ENCODE results near the gene ARPP21.
"Not testable (repeated sequence)": the region's sequence is repeated elsewhere in the genome, so short reads cannot be mapped to it uniquely, and the experiment has no call there.

Gene ARPP21

DNA sequence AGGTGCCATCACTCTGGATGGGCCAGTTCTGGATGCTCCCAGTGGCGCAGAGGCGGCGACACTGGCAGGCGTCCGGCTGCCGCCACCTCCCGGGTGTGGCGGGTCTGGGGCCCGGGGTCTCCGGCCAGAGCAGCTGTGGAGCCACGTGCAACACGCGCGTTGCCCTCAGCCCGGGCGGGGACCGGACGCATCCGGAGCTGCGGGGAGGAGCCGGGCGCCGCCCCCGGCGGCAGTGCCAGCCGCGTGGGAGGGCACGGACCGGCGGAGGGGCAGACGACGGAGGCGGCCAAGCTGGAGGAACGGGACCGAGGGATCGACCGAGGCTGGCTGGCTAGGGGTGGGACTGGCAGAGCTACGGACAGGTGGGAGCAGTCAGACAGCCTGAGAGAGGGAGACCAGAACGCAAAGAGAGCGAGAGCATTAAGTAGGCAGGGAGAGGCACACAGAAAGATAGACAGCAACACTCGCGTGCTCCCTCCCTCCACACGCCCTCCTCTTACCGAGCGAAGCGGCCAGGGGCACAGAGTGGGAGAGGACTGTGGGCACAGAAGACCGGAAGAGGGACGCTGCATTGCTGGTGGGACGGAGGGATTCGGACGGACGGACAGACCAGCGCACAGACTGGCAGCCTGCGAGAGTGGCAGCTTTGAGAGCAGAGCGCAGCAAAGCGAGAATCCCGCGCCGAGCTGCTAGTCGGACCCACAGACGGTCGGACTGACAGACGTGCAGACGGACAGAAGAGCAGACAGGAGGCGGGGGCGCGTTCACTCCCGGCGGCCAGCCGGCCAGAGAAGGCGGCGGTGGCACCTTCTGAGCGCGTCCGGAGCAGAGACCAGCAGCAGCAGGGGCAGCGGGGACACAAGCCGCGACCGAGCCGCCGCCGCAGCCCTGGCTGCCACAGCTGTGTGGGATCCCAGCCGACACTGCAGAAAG is at the start of gene ARPP21:
TSS of gene ARPP21 (plus strand) at position 272 of the 933 bp plus-strand sequence. CDS start 42,227 bp downstream, outside the sequence.
- peak; percentile 39 for DNase-seq

DNA sequence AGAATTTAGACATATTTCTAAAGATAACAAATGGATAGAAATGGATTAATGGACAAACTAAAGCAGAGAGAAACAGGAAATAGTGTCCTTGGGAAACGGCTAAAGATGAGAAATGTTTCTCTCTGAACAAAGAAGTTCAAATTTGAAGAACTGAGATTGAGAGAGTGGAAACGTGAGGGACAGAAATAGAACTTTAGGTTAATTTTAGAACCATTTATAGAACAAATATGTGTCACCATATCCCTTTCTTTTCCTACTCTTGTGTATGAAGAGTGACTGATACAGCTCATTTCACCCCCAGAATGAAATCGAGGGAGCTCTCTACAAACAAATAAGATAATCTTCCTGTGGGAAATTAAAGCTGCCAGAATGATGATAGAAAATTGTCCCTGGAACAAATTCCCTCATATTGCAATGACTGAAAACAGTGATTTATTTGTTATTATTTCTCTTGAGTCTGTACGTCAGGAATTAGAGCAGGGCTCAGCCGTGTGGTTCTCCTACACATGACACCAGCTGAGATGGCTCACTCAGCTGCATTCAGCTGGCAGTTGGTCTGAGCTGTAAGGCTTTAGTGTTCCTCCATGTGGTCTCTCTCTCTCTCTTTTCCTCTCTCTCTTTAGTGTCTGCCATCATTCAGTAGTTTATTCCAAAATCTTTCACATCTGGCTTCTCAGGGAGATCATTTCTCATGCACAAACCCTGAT is 46.6 kb upstream of the ARPP21 start:
- no peak for DNase-seq

DNA sequence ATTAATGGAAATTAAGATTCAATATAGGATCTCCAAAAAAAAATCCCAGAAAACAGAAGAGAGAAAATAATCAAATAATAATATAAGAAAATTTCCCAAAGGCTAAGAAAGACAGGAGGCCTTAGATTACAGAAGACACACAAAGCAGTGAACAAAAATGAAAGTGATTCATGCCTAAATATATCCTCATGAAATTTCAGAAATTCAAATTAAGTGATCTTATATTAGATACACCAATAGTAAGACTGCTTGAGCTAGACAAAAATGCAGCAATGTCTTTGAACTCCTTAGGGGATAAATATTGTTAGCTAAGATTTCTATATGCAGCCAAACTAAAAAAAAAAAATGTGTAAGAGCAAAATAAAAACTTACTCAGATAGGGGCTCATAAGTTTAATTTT is 44.6 kb upstream of the ARPP21 start:
- no peak for DNase-seq

DNA sequence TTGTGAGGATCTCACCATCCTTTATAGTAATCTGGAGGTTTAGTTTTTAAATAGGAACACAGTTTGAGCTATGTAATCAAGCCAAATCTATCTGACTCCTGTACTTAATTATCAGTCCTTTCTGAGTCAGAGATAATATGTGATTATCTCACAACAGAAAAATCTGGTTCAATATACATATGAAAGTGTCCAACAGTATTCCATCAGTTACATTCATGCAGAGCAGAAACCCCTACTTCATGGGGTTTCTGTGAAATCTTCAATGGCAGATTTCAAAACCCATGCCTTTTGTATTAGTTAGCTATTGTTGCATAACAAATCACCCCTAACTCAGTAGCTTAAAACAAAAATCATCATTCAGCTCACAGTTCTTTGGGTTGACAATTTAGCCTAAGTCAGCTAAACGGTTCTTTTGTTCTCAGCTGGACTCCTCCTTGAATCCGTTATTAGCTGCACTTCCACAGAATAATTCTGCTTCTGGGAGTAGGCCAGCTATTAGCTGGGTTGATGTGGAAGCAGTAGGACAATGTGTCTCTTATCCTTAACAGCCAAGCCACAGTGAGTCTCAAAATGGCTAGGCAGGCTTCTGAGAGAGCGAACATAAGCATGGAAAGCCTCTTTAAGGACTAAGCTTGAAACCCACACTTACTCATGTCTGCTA is 42.9 kb upstream of the ARPP21 start:
- DNase-seq: peak; percentile 63

DNA sequence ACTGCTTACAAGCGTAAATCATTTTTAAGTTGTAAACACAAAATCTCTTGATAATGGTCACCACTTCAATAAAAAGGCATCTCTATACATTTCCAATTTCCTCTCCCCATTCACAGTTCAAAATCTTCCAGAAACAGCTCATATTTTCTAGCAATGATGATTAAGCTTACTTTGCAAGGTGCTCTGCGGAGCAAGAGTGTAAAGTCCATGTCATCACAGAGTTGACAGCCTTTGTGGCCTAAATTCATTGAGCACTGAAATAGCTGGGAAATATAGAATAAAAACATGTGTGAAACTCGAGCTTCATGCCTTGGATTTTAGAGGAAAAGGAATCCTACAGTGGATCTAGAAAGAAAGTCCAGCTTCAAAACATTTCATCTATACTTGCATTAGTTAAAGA is 41.8 kb upstream of the ARPP21 start:
- no peak for DNase-seq

DNA sequence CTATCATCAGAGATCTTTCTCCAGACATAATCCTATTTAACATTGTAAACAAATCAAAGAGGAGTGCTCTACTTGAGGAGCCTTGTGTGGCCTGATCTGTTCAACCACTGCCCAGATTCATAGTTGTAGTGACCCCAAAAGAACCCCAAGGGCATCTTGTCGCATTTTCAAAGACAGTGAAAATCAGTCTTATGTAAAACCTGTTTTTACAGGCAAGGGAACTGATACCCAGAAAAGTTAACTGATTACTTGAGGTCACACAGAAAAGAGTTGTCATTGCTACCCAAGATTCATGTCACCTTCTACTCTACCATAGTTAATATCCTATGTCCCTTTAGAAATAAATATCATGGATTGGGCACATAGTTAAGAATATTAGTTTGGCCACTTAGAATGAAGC is 40.5 kb upstream of the ARPP21 start:
- no peak for DNase-seq

DNA sequence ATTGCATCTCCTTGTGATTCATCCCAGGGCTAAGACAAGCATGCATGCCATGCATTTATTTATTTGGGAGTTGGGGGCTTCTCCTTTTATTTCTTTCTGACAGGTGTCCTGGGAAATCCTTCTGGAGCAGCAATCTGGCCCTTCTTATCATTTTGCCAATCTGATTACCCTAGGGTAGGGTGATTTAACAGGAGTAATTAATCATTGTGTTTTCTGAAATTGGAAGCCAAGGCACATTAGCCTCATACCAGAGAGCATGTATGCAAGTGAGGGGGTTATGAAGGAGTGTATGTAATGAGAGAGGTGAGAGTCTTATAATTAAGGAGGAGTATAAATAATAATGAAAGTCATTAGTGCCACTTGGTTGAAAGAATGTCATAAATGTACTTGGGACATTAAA is 37.4 kb upstream of the ARPP21 start:
- DNase-seq: no peak

DNA sequence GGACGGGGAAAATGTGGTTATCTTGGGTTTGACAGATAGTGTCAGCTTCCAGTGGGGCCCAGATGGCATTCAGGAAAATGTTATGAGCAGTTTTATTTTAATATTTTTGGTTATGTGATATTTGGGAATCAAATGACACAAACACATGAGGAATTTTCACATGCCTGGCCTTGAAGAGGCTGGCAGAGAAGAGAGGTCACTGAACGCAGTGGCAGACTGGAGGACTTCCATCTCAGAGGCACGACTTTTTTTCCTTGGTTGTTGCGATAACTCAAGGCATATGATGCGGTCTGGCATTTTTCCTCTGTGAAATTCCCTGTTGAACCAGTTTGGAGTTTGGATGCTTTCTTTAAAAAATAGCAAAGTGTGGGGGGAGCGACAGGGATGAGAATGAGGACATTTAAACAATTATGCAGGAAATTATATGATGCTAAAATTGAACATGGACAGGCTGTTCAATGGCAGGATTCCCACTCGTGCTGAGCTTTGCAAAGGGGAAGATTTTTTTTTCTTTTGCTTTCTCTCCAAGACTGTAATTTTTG is 36.9 kb upstream of the ARPP21 start:
- no peak for DNase-seq

DNA sequence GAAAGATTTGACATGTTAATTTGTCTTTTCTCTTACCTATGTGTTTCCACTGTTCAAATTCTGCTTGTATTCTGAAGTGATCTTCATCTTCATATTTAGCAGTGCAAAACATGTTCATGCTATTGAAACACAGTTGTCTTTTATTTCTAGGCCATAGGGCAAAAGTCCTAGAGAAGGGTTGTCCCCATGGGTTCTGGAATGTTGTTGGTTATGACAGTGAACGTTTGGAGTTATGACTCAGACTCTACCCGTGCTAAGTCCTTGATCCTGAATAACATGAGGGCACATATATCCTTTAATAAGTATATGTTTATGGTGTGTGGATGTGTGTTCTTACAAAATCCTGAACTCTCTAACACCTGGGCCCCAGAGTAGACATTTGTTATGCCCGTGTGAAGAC is 23.0 kb upstream of the ARPP21 start:
- no peak for DNase-seq

DNA sequence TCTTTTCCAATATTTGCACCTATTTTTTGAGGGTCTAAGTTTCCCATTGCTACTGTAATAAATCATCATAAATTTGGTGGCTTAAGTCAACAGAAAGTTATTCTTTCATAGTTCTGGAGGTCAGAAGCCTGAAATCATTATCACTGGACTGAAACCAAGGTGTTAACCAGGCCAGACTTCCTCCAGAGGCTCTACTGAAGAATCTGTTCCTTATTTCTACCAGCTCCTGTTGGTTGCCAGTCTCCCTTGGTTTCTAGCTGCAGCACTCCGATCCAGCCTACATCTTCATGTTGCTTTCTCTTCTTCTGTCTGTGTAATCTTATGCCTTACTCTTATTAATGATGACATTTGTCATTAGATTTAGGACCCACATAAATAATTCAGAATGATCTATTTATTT is 22.0 kb upstream of the ARPP21 start:
- no peak for DNase-seq

DNA sequence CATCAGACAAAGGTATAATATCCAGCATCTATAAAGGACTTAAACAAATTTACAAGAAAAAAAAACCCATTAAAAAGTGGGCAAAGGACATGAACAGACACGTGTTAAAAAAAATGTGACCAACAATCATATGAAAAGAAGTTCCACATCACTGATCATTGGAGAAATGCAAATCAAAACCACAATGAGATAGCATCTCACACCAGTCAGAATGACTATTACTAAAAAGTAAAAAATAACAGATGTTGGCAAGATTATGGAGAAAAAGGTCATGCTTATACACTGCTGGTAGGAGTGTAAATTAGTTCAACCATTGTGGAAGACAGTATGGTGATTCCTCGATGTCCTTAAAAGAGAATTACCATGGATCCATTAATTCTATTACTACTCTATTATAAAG is 19.1 kb upstream of the ARPP21 start:
- DNase-seq: not testable (repeated sequence)

DNA sequence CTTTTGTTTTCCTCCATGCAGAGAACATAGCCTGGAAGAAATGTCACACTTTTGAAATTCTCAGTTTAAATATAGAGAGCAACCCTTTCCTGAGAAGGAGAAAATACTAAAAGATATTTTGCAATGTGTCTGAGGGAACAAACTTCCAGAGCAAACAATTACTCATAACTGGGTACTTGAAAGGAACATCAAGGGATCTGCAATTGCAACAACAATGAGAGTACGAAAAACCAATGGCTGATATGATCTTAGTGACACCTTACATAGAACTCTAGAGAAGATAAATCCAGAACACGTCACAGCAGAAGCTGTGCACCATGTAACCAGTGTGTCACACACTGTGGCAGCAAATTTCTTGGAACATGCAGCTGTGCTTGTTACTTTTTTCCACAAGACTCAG is 14.6 kb upstream of the ARPP21 start:
- no peak for DNase-seq

DNA sequence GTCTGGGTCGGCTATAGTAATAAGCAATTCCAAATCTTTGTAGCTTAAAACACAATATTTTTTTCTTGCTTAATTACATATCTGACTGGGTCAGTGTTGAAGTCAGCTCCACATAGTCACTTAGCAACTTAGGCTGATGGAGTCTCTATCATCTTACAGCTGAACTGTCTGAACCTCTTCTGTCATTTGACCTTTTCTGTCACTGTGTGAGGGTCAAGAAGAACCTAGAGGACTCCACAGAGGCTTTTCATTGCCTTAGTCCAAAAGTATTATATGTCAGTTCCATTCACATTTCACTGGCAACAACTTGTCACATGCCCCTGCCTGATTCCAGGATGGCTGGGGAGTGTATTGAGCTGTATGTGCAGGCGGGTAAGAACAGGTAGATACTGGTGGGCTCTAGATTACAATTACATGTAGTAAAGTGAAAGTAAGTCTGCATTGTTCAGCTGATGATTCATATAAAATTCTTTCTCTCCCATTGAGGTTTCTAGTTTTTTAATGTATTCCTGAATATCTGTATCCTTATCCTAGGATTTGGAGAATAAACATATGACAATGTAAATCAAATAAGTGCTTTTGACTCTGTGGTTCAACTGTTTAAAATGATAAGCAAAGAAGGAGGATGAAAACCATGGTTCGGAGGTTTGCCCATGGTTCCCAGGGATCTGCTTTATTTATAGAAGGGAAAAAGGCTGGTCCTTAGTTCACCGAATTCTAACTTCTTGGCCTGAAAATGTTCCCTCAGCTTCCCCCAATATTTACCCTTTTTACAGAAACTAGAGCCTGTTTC is 5.8 kb upstream of the ARPP21 start:
- no peak for DNase-seq

DNA sequence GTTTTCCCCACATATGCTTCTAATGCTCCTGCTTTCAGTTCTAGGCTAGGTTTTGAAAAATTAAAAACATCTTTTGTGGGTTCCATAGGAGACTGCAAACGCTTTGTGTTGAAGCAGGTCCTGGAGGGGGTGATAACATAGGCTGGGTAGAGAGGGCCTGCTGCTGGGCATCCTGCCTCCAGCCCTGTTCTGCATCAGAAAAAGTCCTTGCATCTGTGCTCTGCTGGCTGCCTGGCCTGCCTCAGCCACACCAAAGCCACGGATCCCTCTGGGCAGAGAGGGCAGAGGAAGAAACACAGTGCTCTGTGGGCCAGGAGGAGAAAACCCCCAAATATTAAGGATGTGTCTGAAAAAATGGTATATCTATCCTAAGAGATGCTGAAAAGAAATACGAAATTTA is 3.9 kb upstream of the ARPP21 start:
- no peak for DNase-seq

DNA sequence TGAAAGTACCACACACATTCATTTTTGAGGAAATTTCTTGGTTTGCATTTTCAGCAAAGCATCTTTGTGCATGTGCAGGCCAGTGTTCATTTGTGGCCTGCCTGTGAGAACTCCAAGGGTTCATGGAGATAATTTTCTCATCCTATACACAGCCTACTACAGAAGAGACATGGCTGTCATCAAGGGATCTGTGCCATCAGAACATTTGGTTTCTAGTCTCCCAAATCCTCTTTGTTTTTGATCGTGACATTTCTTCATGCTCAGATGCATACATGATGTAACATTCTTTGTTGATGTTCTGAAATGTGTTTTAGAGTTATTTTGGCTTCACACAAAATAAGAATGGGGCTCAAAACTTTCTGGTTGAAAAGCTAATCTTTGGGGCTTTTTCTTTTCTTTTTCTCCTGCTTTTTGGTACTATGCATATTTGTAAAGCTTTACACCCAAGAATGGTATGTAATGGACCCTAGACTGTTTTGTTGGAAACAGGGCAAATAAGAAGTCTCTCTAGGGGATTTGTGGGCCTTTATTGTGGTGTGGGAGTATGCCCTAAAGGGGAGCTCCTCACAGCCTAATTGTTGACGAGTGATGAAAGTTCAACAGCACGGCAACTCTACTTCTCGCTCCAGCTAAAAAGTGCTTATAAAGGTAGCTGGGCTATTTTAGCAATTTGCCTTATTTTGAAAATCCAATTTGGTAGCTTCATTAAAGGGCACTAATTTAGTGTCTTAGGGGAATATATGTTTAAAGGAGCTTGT is 3.2 kb upstream of the ARPP21 start:
- DNase-seq: no peak

DNA sequence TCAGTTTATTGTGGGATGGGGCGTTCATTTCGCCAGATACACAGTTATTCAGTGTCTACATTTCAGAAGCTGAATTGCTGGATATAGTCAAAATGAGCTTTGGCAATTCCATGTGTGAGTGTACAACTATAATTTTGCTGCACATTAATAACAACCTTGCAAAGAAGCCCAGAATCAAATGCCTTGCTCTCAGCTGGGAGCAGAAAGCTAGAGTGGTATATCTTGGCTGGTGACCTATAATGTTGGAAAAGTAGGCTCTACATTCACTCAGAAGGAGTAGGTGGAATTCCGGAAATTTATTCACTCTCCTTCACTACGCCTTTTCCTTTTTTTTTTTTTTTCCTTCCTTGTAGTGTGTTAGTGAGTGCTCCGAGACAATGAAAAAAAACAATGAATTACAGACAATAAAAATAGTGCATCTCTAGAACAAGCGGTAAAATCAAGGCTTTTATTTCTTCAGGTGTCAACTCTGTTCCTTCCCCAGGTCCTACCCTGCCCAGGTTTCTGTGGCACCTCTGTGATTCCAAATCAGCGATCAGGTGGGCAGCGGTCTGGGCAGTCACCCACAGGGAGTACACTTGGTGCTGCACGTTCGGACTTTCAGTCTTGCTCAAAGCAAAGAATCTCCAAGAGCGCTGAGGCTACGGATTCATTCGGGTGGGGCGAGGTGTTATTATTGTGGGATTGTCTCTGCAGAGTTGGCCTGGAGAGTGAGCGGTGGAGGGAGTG is 910 bp upstream of the ARPP21 start:
- no peak for DNase-seq

DNA sequence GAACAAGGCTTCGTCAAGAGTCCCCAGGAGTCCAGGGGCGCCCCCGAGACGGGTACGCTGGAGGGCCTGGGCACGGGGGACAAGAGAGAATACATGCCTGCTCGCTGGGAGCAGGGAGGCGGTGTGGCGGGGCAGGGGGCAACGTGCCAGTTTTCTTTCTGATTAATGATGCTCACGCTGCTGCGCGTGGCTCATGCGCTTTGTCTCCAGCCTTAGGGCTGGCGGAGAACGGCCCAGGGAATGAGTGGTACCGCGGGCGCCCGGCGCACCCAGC is 408 bp upstream of the ARPP21 start:
- no peak for DNase-seq

DNA sequence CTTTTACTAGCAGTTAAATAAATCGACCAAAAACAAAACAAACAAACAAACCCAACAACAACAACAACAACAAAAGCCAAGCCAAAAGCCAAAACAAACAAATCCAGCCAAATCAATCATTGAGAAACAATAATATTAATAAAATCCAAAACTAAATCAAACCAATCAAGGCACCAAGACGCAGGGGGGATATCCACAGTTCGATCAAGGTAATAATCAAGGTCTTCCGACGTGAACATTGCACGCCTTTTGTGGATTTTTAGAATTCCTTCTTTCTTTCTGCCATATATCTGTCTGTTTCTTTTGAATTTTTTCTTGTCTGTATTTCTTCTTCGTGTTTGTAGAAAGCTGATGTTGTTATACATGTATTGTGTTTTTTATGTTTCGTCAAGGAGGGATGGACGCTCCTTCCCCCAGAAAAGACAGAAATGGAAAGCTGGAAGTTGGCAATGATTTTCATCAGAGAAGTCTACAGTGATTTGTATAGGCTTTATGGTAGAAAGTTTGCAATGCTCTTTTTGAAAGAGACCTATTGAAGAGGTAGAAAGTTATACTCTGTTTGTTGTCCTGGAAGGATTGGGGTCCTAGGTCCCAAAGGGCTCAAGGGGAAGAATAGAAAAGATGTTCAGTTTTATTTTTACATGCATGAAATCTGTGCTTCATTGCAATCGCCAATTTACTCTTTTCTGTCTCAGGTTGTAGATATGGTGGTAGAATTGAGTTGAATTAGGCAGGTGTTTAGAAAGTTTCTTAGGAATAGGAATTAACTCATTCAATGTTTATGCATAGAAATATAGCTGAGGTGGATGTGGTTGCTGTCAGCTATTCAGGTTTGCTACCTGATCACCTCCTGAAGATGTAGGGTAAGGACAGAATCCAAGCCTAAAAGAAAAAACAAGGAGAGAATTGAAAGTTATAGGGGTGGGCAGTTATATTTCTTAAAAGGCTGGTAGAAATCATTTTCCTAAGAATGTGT is 1.2 kb downstream of the ARPP21 start:
- DNase-seq: no peak

DNA sequence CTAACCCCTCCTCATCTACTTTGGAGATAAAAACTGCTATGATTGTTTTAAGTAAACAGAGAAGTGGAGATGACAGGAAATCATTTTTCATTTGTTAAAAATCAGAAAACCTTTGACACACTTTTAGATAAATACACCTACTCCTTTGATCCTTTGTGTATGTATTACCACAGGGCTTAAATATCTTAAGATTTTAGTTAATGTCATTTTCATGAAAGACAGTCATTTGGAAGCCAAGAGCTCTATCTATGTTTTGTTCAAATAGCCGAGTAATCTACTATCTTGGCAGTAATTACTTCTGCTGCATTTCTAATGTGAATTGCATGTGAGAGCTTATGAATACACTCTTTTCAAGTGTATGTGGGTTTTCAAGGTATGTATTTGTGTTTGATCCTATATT is 2.0 kb downstream of the ARPP21 start:
- DNase-seq: no peak

DNA sequence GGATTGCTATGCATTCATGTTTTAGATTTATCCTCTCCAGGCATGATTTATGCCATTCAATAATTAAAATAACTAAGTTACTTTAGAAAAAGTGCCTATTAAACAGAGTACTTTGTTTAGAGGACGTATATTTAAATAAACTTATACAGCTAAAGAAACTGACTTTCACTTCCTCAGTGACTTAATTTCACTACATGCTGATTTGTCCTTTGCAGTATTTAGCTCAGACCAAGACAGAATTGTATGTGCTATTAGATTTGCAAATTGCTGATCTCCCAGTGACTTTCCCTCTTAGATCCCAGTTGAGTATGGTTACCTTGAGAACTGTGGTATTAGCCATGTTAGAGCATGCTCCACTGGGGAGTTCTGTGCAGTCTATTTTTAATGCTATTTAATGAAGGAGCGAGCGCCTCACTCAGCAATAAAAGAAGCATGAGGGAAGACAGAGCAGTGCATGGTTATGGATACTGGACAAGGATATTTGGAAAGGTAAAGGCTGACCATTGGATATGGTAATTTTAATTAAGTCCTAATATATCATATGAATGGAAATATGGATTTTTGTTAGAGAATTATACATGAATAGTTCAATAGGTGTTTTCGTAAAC is 2.7 kb downstream of the ARPP21 start:
- DNase-seq: no peak

Data from midbrain (tissue), 1 donor.